Fibroblast of mammary gland (primary cell): ENCODE results near the gene OSBPL9.

ENCODE experiments used
- DNase-seq: peaks from one replicate; pipeline ENCODE4 v3.0.0-alpha.2; 2010; ENCODE audit warnings: low read depth
- H3K4me3 ChIP-seq: 2 replicates; pipeline ENCODE4 v1.5.1; 2011; ENCODE audit warnings: low read depth, mild to moderate bottlenecking, low read length, moderate library complexity; ENCODE audit not compliant: control insufficient read depth
- CTCF ChIP-seq: conservative IDR thresholded peaks from 2 replicates; pipeline ENCODE4 v1.5.1; 2011; ENCODE audit warnings: low read depth, low read length, inconsistent platforms; ENCODE audit not compliant: control insufficient read depth, insufficient read depth

OSBPL9 gene

GRCh38 chr1:51618715-51619114 lies 1.8 kb downstream of the OSBPL9 start:
- no peak overlapping the region for H3K4me3 ChIP-seq
- no peak for DNase-seq
- no peak for TF ChIP-seq CTCF

GRCh38 chr1:51620470-51620869 lies 3.6 kb downstream of the OSBPL9 start:
- no peak for DNase-seq
- H3K4me3 ChIP-seq: no peak overlapping the region
- TF ChIP-seq CTCF: no peak

GRCh38 chr1:51621161-51621560 lies 4.3 kb downstream of the OSBPL9 start:
- H3K4me3 ChIP-seq: no peak overlapping the region
- DNase-seq: no peak
- TF ChIP-seq CTCF: no peak

- no peak for TF ChIP-seq CTCF
- no peak overlapping the region for H3K4me3 ChIP-seq
- no peak for DNase-seq
These were observed 5.1 kb downstream of the OSBPL9 start for GRCh38 chr1:51621841-51622454.

- TF ChIP-seq CTCF: no peak
- no peak overlapping the region for H3K4me3 ChIP-seq
- peak; percentile 88 for DNase-seq
These were observed 5.6 kb downstream of the OSBPL9 start for GRCh38 chr1:51622455-51622913.

- no peak for TF ChIP-seq CTCF
- DNase-seq: no peak
- no peak overlapping the region for H3K4me3 ChIP-seq
These were observed 6.1 kb downstream of the OSBPL9 start for GRCh38 chr1:51623025-51623424.

- H3K4me3 ChIP-seq: no peak overlapping the region
- DNase-seq: no peak
- TF ChIP-seq CTCF: no peak
These were observed 6.6 kb downstream of the OSBPL9 start for GRCh38 chr1:51623450-51623849.
